Transverse colon (tissue), 4 donors: ENCODE measurements around the gene ZIC2. TPM values are rescaled to one million over a fixed set of nuclear protein-coding genes. Genes with fewer than 3 reads are reported as not detected.

Source experiments
- DNase-seq: peaks from one replicate; pipeline ENCODE4 v3.0.0-alpha.2; 2019
- H3K27ac ChIP-seq, 4 donors: fragments of 200-600 bp; sonication (generic); 2 replicates each; pipeline ENCODE4 v1.5.1; 2016 to 2018; ENCODE audit warnings: inconsistent platforms in 4 of 4
- H3K27me3 ChIP-seq: fragments of 200-600 bp; sonication (generic); 2 replicates; pipeline ENCODE4 v1.5.1; 2017; ENCODE audit warnings: inconsistent platforms
- H3K36me3 ChIP-seq, 4 donors: fragments of 200-600 bp; sonication (generic); 2 replicates each; pipeline ENCODE4 v1.5.1; 2017 to 2019; ENCODE audit warnings: inconsistent platforms in 4 of 4
- H3K4me1 ChIP-seq, 4 donors: fragments of 200-600 bp; sonication (generic); 2 replicates each; pipeline ENCODE4 v1.5.1; 2017 to 2020; ENCODE audit warnings: inconsistent platforms in 4 of 4
- H3K4me3 ChIP-seq, 4 donors: fragments of 200-600 bp; sonication (generic); 1 replicate in 1 of 4; 2 replicates in 3 of 4; pipeline versions ENCODE4 v1.5.1 to v1.6.1; 2017 to 2019; ENCODE audit warnings: inconsistent platforms in 4 of 4
- H3K9me3 ChIP-seq, 2 donors: fragments of 200-600 bp; sonication (generic); 2 replicates each; pipeline ENCODE4 v1.5.1; 2017 to 2019; ENCODE audit warnings: inconsistent platforms in 2 of 2
- CTCF ChIP-seq, 5 experiments: fragments of 200-600 bp in 3 of 5; fragments of 450-650 bp in 2 of 5; sonication (generic) in 3 of 5; IDR thresholded peaks; 1 replicate in 2 of 5; 2 replicates in 3 of 5; pipeline ENCODE4 v1.5.1; 2016 to 2017; ENCODE audit warnings: antibody characterized with exemption in 5 of 5, inconsistent platforms in 3 of 5, mild to moderate bottlenecking in 2 of 5, moderate library complexity in 1 of 5
- EP300 ChIP-seq: sonication (generic); formaldehyde crosslinking; IDR thresholded peaks from one replicate; pipeline ENCODE4 v1.6.1; 2017; ENCODE audit warnings: antibody characterized with exemption, low read depth
- POLR2A ChIP-seq: fragments of 450-650 bp; IDR thresholded peaks from one replicate; pipeline ENCODE4 v1.6.1; 2016; ENCODE audit warnings: antibody characterized with exemption, mild to moderate bottlenecking, moderate library complexity
- POLR2AphosphoS5 ChIP-seq, 3 donors: sonication (generic); formaldehyde crosslinking; IDR thresholded peaks; one replicate each; pipeline ENCODE4 v1.6.1; 2016; ENCODE audit warnings: antibody characterized with exemption in 3 of 3
- WGBS, 2 donors: methylation state at CpG; one replicate each; pipeline ENCODE4 v1.1.5; 2018; ENCODE audit warnings: low coverage in 1 of 2; 5-methylcytosine and 5-hydroxymethylcytosine counted together
- in situ Hi-C, 4 donors: fragments of 200-750 bp; cut with MboI; loops; one replicate each; pipeline versions ENCODE4 v1.15.0 to v1.15.1; 2017; ENCODE audit warnings: low sequenced_read_pairs in 3 of 4, low pct_ligation_motif_present in 1 of 4, low pct_unique_long_range_greater_than_20kb in 1 of 4
- intact Hi-C: fragments of 100-400 bp; cut with DNase I; formaldehyde crosslinking; loops from one replicate; pipeline ENCODE4 v1.15.1; 2023; ENCODE audit warnings: low total_unique reads
- total RNA-seq, 4 donors: library from RNA; depleted of rRNA; stranded (reverse); fragments of >200 nt; gene quantifications; one replicate each; pipeline ENCODE4 v1.1.0, GENCODE V29; 2016

The ZIC2 gene
- total RNA-seq, 4 donors from 2014 or later = not detected

GRCh38 chr13:99953138-99953755 is 28.3 kb upstream of the ZIC2 start:
- no peak overlapping the region for H3K27ac ChIP-seq
- 45 to 46% methylated on average over 4 to 14 of the region's 14 CpGs for WGBS, 2 donors
- H3K27me3 ChIP-seq = peaks cover 97% of the 10 kb centered on the region
- in situ Hi-C loops (no loop called here), intact Hi-C loops (no loop called here)
- peaks cover 18 to 28% (median 19%) of the 10 kb centered on the region in 4 donors for H3K4me1 ChIP-seq
- no peaks in the 10 kb centered on the region for H3K36me3 ChIP-seq
- H3K4me3 ChIP-seq = no peak overlapping the region
- no peaks in the 10 kb centered on the region for H3K9me3 ChIP-seq
- DNase-seq = no peak
- TF ChIP-seq CTCF (IDR thresholded peaks at IDR 0.05) (no peak), POLR2A (no peak), EP300 (no peak), POLR2AphosphoS5 (IDR thresholded peaks at IDR 0.05) (no peak)

GRCh38 chr13:99955107-99955746 is 26.4 kb upstream of the ZIC2 start:
- Histone ChIP-seq H3K27ac (no peak overlapping the region), H3K4me1 (peaks cover 18 to 37% (median 32%) of the 10 kb centered on the region in 4 donors), H3K27me3 (peaks cover 99% of the 10 kb centered on the region), H3K9me3 (no peaks in the 10 kb centered on the region), H3K4me3 (no peak overlapping the region), H3K36me3 (no peaks in the 10 kb centered on the region)
- intact Hi-C loops = no loop called here
- DNase-seq = no peak
- in situ Hi-C loops = no loop called here
- TF ChIP-seq EP300 (no peak), POLR2AphosphoS5 (IDR thresholded peaks at IDR 0.05) (no peak), POLR2A (no peak), CTCF (IDR thresholded peaks at IDR 0.05) (no peak)
- WGBS, 2 donors = 45% methylated on average over 21 of the region's 21 CpGs; no CpG with 5 or more reads in 1 of the 2 donors

GRCh38 chr13:99955747-99956472 is 25.7 kb upstream of the ZIC2 start:
- in situ Hi-C loops = no loop called here

More at GRCh38 chr13:99955747-99956472, 25.7 kb upstream of the ZIC2 start:
- Histone ChIP-seq H3K36me3 (no peaks in the 10 kb centered on the region), H3K9me3 (no peaks in the 10 kb centered on the region), H3K27ac (no peak overlapping the region), H3K27me3 (peaks cover 100% of the 10 kb centered on the region), H3K4me3 (peak overlapping the region in 2 of 4 donors; percentile 2 to 32), H3K4me1 (peaks cover 18 to 38% (median 32%) of the 10 kb centered on the region in 4 donors)
- DNase-seq = no peak
- TF ChIP-seq POLR2A (no peak), CTCF (IDR thresholded peaks at IDR 0.05) (no peak), POLR2AphosphoS5 (IDR thresholded peaks at IDR 0.05) (no peak), EP300 (no peak)
- 10% methylated on average over 51 of the region's 57 CpGs; no CpG with 5 or more reads in 1 of the 2 donors for WGBS, 2 donors
- intact Hi-C loops = no loop called here
